Neural crest cell (in vitro differentiated cells): ENCODE measurements around the gene KANK4. TPM values are rescaled to one million over a fixed set of nuclear protein-coding genes. Genes with fewer than 3 reads are reported as not detected.
"Not testable (repeated sequence)": the region's sequence is repeated elsewhere in the genome, so short reads cannot be mapped to it uniquely, and the experiment has no call there.

Source experiments
- DNase-seq: peaks from one replicate; pipeline ENCODE4 v3.0.0; 2021; ENCODE audit warnings: low read depth, mixed read lengths, low spot score
- H3K27ac Mint-ChIP-seq: one replicate; pipeline ENCODE4 v1.8.0; 2021; ENCODE audit warnings: mild to moderate bottlenecking, mixed read lengths; ENCODE audit not compliant: unreplicated experiment
- H3K27me3 Mint-ChIP-seq: 2 replicates; pipeline ENCODE4 v1.8.0; 2021; ENCODE audit warnings: low read depth, mild to moderate bottlenecking, mixed read lengths
- H3K36me3 Mint-ChIP-seq: 2 replicates; pipeline ENCODE4 v1.8.0; 2021; ENCODE audit warnings: low read depth, mild to moderate bottlenecking, mixed read lengths
- H3K4me1 Mint-ChIP-seq: 2 replicates; pipeline ENCODE4 v1.8.0; 2021; ENCODE audit warnings: mixed read lengths
- H3K4me3 Mint-ChIP-seq: one replicate; pipeline ENCODE4 v1.8.0; 2021; ENCODE audit warnings: mild to moderate bottlenecking, mixed read lengths
- H3K9me3 Mint-ChIP-seq: 2 replicates; pipeline ENCODE4 v1.8.0; 2021; ENCODE audit warnings: mixed read lengths
- CTCF ChIP-seq: fragments of 200-600 bp; sonication (generic); conservative IDR thresholded peaks from 2 replicates; pipeline ENCODE4 v1.5.0; 2021; ENCODE audit warnings: antibody characterized with exemption, mild to moderate bottlenecking
- total RNA-seq: library from RNA; stranded (reverse); gene quantifications from 2 replicates; pipeline ENCODE4 v1.2.1, GENCODE V29; 2021

The KANK4 gene
- total RNA-seq, 1 donor from 2014 or later: 5.4 TPM

DNA sequence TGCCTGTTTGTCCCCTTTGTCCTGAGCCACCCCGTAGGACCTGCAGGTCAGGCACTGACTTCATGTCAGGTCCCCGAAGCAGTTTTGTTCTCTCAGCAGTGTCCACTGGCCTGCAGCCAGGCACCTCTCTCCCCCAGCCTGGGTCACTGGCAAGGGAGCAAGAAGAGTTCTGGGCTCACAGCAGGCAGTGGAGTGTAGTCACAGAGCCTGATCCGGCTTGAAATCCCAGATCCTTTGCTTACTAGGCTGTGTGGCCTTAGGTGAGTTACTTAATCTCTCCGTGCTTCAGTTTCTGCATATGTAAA lies 90.4 kb downstream of the KANK4 start:
- H3K4me3 Mint-ChIP-seq: no peak overlapping the region
- no peak for DNase-seq
- no peaks in the 10 kb centered on the region for H3K27me3 Mint-ChIP-seq
- peak overlapping the region; percentile 62 for H3K27ac Mint-ChIP-seq
- no peak for TF ChIP-seq CTCF
- H3K4me1 Mint-ChIP-seq: peaks cover 17% of the 10 kb centered on the region
- no peaks in the 10 kb centered on the region for H3K9me3 Mint-ChIP-seq
- peaks cover 2% of the 10 kb centered on the region for H3K36me3 Mint-ChIP-seq

- Mint-ChIP-seq H3K9me3 (no peaks in the 10 kb centered on the region), H3K27me3 (no peaks in the 10 kb centered on the region), H3K36me3 (peaks cover 2% of the 10 kb centered on the region), H3K4me1 (peaks cover 17% of the 10 kb centered on the region), H3K27ac (peak overlapping the region; percentile 88), H3K4me3 (no peak overlapping the region)
- TF ChIP-seq CTCF: no peak
- DNase-seq: no peak
Measured at GRCh38 chr1:62228136-62228882, 90.9 kb downstream of the KANK4 start.

- no peak for TF ChIP-seq CTCF
- Mint-ChIP-seq H3K9me3 (no peaks in the 10 kb centered on the region), H3K27ac (no peak overlapping the region), H3K27me3 (no peaks in the 10 kb centered on the region), H3K4me3 (no peak overlapping the region), H3K4me1 (peaks cover 10% of the 10 kb centered on the region), H3K36me3 (peaks cover 2% of the 10 kb centered on the region)
- DNase-seq: no peak
Measured at GRCh38 chr1:62227496-62227895, 91.7 kb downstream of the KANK4 start.

DNA sequence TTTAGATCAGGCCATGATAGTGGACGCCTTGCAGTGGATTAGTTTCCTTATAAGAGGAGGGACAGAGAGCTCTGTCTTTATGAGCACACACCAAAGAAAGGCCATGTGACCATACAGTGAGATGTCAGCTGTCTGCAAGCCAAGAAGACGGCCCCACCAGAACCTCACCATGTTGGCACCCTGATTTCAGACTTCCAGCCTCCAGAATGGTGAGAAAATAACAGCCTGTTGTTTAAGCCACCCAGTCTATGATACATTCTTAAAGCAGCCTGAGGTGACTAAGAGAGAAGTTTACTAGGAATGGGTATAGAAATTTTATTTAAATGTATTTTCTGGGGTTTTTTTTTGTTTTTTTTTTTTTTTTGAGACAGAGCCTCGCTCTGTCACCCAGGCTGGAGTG lies 95.1 kb downstream of the KANK4 start:
- no peak overlapping the region for H3K27ac Mint-ChIP-seq
- DNase-seq: no peak
- H3K4me1 Mint-ChIP-seq: peaks cover 4% of the 10 kb centered on the region
- TF ChIP-seq CTCF: no peak
- H3K4me3 Mint-ChIP-seq: no peak overlapping the region
- H3K9me3 Mint-ChIP-seq: no peaks in the 10 kb centered on the region
- H3K27me3 Mint-ChIP-seq: no peaks in the 10 kb centered on the region
- peaks cover 2% of the 10 kb centered on the region for H3K36me3 Mint-ChIP-seq

- Mint-ChIP-seq H3K9me3 (no peaks in the 10 kb centered on the region), H3K27me3 (no peaks in the 10 kb centered on the region), H3K4me1 (no peaks in the 10 kb centered on the region), H3K4me3 (no peak overlapping the region), H3K36me3 (peaks cover 3% of the 10 kb centered on the region), H3K27ac (no peak overlapping the region)
- TF ChIP-seq CTCF: no peak
- no peak for DNase-seq
Measured at GRCh38 chr1:62222321-62222720, 96.9 kb downstream of the KANK4 start.

DNA sequence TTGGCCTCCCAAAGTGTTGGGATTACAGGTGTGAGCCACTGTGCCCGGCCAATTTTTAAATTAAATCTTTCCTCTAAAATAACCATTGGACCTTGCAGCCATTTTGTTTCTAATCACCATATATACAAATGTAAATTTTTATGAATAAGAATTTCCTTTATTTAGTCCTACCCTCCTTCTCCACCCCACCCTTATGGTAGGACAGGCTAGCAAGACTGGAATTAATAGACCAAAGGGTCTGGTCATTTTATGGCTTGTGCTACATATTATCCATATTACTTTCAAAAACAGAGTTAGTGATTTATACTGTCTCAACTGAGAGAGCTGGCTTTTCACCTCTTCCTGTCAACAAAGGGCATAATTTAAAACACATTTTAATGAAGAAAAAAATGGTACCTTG lies 98.1 kb downstream of the KANK4 start:
- no peak for DNase-seq
- Mint-ChIP-seq H3K27ac (no peak overlapping the region), H3K4me3 (no peak overlapping the region), H3K27me3 (no peaks in the 10 kb centered on the region), H3K36me3 (peaks cover 3% of the 10 kb centered on the region), H3K4me1 (no peaks in the 10 kb centered on the region), H3K9me3 (no peaks in the 10 kb centered on the region)
- no peak for TF ChIP-seq CTCF

DNA sequence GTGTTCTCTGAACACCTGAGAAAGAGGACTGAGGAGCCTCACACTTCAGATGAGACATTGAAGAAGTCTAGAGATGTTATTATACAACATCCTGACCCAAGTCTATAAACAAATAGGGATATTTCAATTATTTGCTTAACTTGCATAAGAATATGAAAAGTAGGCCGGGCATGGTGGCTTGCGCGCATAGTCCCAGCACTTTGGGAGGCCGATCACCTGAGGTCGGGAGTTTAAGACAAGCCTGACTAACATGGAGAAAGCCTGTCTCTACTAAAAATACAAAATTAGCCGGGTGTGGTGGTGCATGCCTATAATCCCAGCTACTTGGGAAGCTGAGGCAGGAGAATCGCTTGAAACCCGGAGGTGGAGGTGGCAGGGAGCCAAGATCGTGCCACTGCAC lies 98.8 kb downstream of the KANK4 start:
- not testable (repeated sequence) for DNase-seq, H3K27me3 Mint-ChIP-seq, H3K36me3 Mint-ChIP-seq, H3K27ac Mint-ChIP-seq, H3K4me3 Mint-ChIP-seq, H3K9me3 Mint-ChIP-seq, H3K4me1 Mint-ChIP-seq
